D341Med (cell line): ENCODE measurements around the gene IFT27.

ENCODE experiments used
- DNase-seq: peaks from one replicate; pipeline ENCODE4 v3.0.0; 2012; ENCODE audit warnings: low spot score

The IFT27 gene

GRCh38 chr22:36796552-36797175 is 20.7 kb upstream of the IFT27 start:
- no peak for DNase-seq

- DNase-seq, result no peak
Measured at GRCh38 chr22:36795633-36796032, 19.7 kb upstream of the IFT27 start.

GRCh38 chr22:36790648-36791047 is 14.7 kb upstream of the IFT27 start:
- DNase-seq, result no peak

GRCh38 chr22:36787204-36787988 is 11.5 kb upstream of the IFT27 start:
- no peak for DNase-seq

DNA sequence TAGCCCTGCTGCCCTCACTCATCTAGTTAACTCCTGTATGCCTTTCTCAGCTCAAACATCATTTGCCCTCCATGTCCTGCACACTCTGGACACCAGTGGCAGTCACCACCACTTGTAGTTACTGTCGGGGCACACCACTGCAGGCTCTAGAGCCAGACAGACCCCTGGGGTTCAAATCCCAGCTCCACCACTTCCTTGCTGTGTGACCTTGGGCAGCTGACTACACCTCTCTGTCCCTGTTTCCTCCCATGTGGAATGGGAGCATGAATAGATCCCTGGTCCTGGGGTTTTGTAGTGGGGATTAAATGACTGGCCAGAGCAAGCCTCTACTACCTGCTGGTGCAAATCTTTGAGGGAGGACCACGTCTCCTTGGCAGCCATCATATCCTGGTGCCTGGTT is 7.8 kb upstream of the IFT27 start:
- no peak for DNase-seq

- DNase-seq, result peak; percentile 89
Measured at GRCh38 chr22:36781656-36782627, 6.0 kb upstream of the IFT27 start.

GRCh38 chr22:36778020-36778419 is 2.1 kb upstream of the IFT27 start:
- DNase-seq, result no peak

- no peak for DNase-seq
Measured at GRCh38 chr22:36776722-36777121, 803 bp upstream of the IFT27 start.

- DNase-seq, result peak; percentile 59
Measured at GRCh38 chr22:36775586-36775963, 344 bp downstream of the IFT27 start.

DNA sequence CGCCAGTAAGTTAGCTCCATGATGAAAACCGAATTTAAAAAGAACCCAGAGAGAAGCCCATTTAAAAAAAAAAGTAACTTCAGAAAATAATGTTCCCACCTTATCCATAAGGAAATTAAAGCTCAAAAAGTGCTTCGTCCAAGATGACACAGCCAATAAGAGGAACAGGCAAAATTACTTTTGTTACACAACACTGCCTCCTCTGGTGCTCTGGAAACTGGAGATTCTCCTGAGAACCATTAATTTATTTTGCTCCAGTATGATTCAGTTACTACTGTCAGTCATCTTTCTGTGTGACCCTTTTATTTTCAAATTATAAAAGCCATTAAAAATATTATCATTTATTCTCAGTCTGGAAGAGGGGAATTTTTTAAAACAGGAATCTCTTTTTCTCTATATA is 2.0 kb downstream of the IFT27 start:
- DNase-seq, result no peak

- DNase-seq, result no peak
Measured at GRCh38 chr22:36772451-36772850, 3.5 kb downstream of the IFT27 start.

DNA sequence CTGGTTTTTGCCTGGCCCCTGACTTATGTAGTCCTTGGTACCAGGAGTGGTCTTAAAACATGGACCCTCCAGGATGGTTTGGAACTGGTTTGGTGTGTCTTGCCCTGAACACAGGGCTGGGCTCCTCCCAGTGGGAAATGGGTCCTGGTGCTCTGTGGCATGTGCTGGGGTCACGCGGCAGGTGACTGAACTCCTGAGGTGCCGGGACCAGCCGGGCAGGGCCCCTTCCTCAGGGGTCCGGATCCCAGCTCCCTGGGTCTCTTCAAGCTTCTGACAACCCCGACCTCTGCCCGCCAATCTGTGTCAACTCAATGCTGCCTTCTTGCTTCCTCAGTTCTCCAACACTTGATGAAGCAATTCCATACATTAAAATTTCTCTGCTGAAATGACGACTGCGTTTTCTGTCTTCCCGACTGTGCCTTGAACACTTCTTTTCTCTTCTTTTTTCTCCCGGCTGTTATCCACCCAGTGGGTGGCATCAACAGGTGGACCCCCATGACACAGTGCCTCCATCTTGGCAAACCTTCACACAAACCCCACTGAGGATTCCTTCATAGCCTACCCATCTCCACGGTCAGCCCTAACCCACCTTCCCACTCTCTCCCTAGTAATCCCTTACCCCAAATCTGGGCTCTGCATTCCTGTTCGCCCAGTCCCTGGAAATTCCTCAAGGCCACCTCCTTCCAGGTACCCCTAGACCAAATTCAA is 4.4 kb downstream of the IFT27 start:
- no peak for DNase-seq

DNA sequence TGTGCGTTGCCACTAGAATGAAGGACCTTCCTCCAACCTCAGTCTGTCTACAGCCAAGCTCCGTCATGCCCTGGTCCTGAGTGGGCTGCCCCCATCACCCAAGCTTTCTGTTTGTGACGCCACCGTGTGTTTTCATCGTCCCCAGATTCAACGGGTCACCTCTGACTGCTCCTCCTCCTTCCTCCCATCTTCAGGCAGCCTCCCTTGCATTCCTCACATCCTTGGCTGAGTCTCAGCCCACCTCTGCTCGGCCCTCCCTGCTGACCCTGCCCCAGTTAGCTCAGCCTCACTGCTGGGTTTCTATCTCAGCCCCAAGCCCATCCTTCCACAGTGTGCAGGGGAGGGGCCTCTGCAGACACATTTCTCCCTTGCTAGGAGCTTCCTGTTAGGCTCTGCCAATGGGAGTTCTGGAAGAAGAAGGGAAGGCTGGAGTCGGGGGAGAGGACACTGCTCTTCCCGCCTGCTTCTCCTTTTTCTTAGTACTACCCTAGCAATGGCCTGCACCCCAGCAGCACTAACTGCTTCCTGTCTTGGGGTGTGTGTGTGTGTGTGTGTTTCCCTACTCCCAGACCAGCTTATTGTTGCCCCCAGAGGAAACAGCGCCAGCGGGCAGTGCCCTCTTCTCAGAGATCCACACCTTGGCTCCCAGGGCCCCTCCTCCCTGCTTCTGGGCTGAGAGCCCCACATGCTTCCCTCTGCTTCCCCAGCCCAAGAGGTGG is 5.2 kb downstream of the IFT27 start:
- DNase-seq, result no peak

DNA sequence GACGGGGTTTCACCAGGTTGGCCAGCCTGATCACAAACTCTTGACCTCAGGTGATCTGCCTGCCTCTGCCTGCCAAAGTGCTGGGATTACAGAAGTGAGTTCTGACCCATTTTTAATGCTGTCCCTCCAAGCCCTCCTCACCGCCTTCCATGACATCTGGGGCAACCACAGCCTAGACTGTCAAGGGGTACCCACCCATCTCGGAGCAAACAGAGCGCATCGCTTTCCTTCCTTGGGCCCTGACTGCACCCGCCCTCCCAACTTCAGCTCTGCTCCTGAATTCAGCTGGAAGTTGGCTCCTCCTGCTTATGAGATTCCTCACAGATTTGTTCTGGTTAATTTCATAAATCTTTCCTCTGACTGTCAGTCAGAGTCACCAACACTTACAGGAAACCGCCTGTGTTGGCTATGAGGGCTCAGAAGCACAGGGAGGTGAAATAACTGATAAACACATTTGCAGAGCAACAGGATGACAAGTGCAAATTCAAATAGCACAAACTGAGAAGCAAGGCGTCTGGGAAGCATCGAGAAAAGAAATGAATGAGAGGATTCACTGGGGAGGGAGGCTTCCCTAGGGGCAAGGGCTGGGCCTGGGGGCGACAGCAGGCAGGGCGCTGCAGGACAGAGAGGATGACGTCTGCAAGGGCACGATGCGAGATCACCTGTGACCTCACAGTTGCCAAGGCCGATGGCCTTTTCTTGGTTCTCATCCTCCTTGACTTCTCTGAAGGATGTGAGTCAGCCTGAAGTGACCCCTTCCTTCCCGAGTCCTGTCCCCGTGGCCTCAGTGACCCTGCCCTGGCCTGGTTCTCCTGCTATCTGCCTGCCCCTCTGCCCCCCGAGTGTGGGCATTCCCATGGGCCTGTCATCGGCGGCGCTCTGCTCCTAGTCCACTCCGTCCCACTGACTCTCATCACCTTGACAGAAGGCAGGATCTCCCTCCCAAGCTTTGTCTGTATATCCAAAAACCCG is 6.1 kb downstream of the IFT27 start:
- DNase-seq, result no peak

- no peak for DNase-seq
Measured at GRCh38 chr22:36768616-36769015, 7.3 kb downstream of the IFT27 start.

- no peak for DNase-seq
Measured at GRCh38 chr22:36768141-36768540, 7.8 kb downstream of the IFT27 start.

DNA sequence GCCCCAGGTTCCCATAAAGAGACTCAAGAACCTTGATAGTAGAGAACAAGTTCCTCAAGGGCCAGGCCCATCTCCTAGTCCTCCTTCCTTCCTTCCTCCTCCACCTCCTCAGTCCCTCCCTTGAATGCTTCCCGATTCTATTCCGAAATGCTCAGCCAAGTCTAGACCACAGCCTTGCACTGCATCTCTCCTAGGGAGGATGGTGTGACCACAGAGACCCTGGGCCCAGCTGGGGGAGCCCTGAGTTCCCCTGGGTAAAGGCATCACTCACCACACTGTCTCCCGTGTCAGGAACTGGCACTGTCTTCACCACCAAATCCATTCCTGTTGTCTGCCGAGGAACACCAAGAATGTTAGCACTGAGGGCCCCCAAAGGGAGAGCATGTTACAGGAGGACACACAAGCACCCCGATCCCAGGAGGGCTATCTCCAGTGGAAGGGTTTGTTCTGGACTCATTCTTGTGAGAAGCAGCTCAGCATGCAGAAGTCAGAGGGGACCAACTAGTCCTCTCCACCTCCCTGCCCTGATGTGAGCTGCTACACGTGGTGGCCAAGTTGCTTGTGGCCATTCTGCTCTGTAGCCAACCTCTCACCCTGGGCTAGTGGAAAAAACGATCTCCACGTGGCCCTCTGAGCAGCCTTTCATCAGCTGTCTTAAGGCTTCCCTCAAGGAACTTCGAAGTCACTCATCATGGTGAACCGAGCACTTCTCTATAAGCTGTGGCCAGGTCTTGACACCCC is 8.7 kb downstream of the IFT27 start:
- DNase-seq, result no peak

DNA sequence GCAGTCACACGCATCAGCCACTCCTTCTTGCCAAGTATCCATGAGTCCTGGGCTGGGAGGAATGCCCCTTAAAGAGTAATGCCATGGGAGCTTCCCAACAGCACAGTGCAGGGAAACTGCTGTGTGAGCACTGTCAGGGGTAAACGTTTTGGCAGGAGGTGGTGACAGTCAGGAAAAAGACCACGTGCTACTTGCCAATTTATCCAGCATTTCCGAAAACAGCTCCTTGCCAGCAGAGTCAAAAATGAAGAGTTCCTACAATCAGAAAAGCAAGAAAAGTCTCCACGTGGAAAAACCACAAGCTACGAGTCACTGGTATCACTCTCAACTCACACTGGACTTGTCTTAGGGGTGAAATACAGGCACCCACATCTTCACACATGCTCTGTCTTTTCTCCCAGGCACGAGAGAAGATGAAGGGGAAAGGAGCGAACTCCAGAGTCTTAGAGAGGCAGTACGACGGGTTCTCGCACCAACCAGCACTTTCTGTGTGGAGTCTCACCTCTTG is 9.9 kb downstream of the IFT27 start:
- no peak for DNase-seq
